ENCODE results near the gene PLEKHJ1. TPM values are rescaled to one million over a fixed set of nuclear protein-coding genes. Genes with fewer than 3 reads are reported as not detected.
A peak's percentile ranks its signal among the peaks of the same experiment; 100 is the strongest.

Gene PLEKHJ1
- total and polyA plus RNA-seq, 9 of the 15 experiments (the other 6 are each of a cell fraction or from before 2014, with no cell fraction given), result 1.5 to 188 (median 63.9) TPM

- TF ChIP-seq, protein P1, sequence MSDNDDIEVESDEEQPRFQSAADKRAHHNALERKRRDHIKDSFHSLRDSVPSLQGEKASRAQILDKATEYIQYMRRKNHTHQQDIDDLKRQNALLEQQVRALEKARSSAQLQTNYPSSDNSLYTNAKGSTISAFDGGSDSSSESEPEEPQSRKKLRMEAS (CRISPR knock-in tag; IDR thresholded peaks at IDR 0.05), result 0 out of 2 replicates have a peak, but pooled peaks have one; percentile 12
- TF ChIP-seq ZNF12 (CRISPR knock-in tag; IDR thresholded peaks at IDR 0.05) (no peak), ZNF707 (CRISPR knock-in tag; conservative IDR thresholded peaks at IDR 0.05) (no peak), POLR2AphosphoS5 (IDR thresholded peaks at IDR 0.05; ENCODE audit: control insufficient read depth, insufficient read depth, low read depth, low read length) (peak; percentile 42; the same call in 1 of the 2 replicates)
- TF ChIP-seq, protein P2, sequence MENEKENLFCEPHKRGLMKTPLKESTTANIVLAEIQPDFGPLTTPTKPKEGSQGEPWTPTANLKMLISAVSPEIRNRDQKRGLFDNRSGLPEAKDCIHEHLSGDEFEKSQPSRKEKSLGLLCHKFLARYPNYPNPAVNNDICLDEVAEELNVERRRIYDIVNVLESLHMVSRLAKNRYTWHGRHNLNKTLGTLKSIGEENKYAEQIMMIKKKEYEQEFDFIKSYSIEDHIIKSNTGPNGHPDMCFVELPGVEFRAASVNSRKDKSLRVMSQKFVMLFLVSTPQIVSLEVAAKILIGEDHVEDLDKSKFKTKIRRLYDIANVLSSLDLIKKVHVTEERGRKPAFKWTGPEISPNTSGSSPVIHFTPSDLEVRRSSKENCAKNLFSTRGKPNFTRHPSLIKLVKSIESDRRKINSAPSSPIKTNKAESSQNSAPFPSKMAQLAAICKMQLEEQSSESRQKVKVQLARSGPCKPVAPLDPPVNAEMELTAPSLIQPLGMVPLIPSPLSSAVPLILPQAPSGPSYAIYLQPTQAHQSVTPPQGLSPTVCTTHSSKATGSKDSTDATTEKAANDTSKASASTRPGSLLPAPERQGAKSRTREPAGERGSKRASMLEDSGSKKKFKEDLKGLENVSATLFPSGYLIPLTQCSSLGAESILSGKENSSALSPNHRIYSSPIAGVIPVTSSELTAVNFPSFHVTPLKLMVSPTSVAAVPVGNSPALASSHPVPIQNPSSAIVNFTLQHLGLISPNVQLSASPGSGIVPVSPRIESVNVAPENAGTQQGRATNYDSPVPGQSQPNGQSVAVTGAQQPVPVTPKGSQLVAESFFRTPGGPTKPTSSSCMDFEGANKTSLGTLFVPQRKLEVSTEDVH (IDR thresholded peaks at IDR 0.05; ENCODE audit: low read depth, partially characterized antibody), result peak; percentile 16
These were observed 5.2 kb downstream of the PLEKHJ1 start (continued) for GRCh38 chr19:2230807-2231533.

All from K562 (cell line).